Measurements from ENCODE around the gene DIAPH3.

Gene DIAPH3

DNA sequence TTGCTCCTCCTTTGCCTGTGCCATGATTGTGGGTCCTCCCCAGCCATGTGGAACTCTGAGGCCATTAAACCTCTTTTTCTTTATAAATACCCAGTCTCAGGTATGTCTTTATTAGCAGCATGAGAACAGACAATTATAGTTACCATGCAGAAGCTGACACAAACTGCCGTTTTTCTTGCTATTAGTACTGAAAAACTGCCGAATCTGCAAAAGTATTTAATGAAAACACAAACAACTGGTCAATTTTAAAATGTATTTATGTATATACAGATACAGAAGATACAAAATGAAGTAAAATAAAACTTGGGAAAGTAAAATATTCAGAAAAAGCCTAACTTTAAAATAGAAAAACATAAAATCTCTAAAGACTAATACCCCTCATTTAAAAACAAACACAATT lies 206.3 kb downstream of the DIAPH3 start:
- FAIRE-seq = no peak

DNA sequence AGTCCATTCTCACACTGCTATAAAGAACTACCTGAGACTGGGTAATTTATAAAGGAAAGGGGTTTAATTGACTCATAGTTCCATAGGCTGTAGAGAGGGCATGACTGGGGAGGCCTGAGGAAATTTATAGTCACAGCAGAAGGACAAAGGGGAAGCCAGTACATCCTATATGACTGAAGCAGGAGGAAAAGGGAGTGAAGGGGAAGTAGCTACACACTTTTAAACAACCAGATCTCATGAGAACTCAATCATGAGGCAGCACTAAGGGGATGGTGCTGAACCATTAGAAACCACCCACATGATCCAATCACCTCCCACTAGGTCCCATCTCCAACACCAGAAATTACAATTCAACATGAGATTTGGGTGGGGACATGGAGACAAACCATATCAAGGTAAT lies 209.1 kb downstream of the DIAPH3 start:
- no peak for FAIRE-seq

DNA sequence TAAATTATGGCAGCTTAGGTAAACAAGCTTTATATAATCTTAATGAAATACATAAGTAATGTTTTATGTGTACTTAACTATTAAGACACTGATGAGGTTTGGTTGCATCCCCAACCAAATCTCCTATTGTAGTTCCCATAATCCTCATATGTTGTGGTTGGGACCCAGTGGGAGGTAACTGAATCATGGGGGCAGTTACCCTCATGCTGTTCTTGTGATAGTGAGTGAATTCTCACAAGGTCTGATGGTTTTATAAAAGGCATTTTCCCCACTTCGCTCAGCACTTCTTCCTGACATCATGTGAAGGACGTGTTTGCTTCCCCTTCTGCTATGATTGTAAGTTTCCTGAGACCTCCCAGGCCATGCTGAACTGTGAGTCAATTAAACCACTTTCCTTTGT lies 212.7 kb downstream of the DIAPH3 start:
- no peak for FAIRE-seq

DNA sequence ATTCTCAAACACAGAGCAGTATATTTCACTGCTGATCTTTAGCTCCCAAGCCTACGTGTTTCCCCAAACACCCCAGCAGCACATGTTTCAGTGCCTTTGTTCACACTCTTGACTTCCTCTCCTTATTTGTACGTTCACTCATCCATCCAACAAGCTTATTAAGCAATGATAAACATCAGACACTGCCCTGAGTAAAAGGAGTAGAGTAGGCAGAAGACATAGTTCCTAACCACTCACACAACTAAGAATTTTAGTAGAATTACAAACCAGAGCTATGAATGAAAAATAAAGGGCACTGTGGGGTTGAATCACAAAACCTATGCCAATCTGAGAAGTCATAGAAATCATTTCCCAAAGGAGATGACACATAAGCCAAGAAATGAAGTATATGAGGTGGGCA lies 213.5 kb downstream of the DIAPH3 start:
- no peak for FAIRE-seq

DNA sequence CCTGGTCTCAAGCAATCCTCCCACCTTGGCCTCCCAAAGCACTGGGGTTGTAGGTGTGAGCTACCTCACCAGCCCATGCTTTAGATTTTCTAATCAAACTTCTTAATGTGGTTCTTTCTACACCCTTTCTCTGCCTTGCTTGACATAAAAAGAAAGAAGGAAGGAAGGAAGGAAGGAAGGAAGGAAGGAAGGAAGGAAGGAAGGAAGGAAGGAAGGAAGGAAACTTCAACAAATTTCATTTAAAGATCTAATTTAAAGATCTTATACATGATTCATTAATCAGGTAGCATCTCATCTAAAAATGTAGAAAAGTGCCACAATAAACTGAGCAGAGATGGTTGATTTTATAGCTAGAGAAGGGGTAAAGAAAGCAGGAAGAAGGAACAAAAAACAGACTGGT lies 215.0 kb downstream of the DIAPH3 start:
- FAIRE-seq = no peak

DNA sequence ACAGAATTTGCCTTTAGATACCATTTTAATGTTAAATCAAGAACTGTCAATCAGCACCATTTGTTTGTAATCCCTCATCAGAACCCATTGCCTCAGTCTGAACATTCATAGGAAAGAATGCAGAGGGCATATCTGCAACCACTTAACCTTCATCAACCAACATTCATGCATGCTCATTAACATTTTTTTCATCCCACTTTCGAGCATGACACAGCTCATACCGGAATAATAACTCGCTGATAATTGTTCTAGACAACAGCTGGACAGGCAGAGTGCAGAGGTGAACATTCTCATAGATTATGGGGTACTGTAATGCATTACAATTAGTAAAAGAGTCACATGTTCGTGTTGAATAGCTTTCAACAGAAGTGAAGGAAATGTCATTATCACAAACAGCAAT lies 216.8 kb downstream of the DIAPH3 start:
- no peak for FAIRE-seq

DNA sequence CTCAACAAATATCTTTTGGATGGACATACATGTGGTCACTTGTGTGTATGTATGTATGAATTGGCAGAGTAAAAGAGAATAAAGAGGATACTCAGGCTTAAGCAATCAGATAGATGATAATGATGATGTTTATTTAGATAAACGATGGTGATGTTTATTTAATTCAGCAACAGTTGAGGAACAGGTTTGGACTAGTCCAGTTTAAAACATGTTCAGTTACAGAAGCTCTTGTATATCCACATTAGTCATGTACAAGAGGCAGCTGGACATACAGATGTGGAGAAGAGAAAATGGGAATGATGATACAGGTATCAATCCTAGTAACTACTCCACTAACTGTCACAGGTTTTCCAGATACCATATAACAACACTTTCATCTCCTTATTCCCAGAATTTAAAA lies 232.1 kb downstream of the DIAPH3 start:
- no peak for FAIRE-seq

DNA sequence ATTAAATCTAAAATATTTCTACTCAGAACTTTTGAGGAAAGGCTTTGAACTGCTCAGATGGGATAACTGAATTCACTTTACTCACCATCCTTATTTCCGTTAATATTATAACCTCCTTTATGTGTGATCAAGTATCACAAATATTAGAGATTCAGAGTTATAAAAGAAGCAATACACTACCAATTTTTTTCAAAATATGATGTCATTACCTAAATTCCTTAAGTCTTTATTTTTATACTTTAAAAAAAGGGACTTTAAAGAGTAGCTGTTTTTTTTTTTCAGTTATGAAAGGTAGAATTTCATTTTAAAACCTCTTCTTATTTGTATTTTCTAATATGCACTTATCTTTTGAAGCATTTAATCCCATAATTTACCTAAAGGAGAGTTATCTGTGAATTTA lies 239.5 kb downstream of the DIAPH3 start:
- FAIRE-seq = no peak

DNA sequence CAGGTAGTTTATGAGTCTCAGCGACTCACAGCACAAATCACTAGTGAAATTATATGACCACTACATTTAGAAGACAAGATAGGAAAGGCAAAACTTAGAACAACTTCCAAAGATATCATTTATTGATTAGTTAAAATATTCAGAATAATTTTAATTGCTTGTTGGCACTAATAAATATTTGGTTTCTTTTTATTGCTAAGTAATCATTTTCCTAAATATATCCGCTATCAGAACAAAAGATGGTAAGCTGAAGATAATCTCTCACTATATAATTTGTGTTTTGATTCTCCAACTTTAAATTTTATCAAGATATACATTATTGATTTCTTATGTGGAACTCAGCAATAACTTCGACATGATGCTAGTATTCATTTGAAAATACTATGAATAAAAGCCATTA lies 248.5 kb downstream of the DIAPH3 start:
- no peak for FAIRE-seq

DNA sequence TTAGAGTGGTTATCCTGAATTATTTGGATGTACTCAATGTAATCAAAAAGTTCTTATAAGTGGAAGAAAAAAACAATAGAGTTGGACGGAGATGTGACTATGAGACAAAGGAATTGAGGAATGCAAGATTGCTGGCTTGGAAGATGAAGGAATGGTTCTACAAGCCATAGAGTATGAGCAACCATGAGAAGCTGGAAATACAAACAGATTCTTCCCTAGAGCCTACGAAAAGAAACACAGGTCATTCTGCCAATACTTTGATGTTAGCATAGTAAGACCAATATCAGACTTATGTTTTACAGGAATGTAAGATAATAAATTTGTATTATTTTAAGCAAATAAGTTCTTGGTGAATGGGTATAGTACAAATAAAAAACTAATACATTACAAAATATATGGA lies 249.2 kb downstream of the DIAPH3 start:
- no peak for FAIRE-seq

DNA sequence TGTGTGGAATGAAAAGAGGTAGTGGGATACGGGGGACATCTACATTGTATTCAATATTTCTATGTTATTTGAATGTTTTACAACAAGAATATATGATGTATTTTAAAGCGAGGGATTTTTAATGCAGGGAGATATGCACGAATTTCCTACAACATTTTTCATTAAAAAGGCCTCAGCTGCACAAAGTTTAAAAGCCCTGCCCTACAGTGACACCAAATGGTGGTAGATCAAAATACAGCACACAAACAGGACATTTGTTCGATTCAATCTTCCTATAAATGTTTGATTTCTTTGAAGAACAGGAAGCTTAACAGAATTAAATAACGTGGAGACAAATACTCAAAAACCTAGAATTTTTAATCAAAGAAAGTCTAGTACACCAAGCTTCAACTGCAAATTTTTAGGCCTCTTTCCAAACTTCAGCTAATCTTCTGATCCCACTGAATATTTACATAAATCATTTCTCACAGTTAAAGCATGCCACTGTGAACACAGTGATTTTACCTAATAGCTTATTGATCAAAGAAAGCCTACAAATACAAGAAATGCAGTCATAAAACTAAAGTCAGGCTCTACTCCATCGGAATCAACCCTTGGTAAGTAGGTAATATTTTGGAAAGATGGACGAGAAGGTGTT lies 257.2 kb downstream of the DIAPH3 start:
- FAIRE-seq = no peak

DNA sequence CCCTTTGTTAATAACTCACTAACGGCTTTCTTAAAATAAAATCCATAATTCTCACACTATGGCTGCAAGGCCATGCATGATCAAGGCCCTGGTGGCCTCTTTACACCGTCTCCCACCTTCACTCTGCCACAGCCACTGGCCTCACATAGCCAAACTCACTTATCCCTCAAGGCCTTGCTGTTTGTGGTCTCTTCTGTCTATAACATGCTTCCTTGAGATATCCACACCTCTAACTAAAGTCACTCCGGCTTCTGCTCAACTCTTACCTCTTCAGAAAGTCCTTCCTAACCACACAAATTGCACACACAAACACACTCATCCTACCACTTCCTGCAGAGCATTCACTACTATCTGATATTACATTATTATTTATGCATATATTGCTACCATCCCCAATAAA lies 262.5 kb downstream of the DIAPH3 start:
- no peak for FAIRE-seq

DNA sequence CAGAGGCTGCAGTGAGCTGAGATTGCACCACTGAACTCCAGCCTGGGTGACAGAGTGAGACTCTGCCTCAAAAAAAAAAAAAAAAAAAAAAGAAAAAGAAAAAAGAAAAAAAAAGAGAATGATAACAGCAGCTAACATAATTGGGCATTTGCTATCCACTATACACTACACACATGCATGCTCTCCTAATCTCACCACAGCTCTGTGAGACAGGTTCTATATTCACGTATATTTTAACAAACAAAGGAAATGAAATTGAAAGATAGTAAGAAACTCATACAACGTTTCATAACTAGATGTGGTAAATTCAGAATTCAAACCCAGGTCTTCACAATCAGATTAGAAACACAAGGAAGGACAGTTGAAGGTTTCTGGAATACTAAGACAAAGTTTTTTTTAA lies 265.7 kb downstream of the DIAPH3 start:
- no peak for FAIRE-seq

DNA sequence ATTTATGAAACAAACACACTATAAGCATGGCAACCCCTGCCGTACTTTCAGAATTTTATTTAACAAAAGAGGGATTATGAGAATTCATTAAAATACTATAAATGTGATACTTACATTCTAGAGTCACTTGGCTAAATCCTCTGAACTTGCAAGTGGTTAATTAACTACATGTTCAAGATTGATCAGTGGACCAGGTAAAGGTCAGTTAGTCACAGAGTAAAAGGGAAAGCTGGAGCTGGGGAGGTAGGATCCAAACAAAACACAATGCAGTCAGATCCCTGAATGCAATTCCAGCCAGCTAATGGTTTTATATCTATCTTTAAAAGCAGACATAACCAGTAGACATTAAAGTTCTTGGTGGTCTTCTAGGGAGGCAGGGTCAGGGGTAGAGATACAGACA lies 270.5 kb downstream of the DIAPH3 start:
- FAIRE-seq = no peak

DNA sequence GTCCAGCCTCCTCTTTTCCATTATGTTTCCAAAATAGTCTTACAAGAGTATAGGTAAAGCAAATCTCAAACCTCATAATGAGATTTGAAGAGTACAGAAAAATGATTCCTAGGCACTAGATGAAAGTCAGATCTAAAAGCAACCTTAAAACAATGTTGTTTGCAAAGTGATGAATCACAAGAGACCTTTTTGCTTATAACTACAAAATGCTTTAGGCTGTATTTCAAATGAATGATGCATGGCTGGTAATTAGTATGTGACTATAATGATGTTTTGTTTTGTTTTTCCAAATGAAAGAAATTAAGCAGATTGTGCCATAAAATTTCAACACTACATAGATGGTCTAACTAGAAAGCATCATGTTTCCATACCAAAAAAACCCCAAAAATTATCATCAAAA lies 272.7 kb downstream of the DIAPH3 start:
- FAIRE-seq = no peak

DNA sequence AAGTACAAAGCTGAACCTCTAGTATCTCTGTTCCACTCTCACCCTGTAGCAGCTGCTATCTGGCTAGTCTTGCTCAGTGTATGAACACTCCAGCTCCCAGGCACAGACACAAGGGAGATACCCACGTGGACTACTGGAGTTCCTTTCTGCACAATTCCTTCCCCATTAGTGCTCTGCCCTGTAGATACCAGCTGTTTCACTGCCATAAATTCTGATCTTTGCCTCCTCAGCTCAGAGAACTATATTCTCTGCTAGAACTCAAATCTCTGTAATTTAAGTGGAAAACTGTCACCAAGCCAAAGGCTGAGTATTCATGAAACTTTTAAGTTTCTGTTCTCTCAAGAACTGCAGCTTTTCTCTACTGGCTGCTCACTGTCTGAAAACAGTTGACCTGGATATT lies 273.7 kb downstream of the DIAPH3 start:
- no peak for FAIRE-seq

DNA sequence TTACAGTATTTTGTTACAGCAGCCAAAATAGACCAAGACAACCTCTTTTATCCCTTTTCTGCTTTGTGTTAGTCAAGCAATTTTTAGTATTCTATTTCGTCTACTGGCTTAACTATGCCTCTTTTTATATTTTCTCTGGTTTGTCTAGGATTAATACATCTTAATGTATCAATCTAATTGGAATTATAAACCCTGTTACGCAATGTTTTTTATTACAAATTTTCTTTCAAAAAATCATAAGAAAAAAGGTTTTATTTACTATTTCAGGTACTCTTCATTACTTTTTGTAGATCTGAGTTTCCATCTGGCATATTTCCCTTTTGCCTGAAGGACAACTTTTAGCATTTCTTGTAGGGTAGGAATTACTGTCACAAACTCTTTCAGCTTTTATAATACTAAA lies 275.3 kb downstream of the DIAPH3 start:
- no peak for FAIRE-seq

DNA sequence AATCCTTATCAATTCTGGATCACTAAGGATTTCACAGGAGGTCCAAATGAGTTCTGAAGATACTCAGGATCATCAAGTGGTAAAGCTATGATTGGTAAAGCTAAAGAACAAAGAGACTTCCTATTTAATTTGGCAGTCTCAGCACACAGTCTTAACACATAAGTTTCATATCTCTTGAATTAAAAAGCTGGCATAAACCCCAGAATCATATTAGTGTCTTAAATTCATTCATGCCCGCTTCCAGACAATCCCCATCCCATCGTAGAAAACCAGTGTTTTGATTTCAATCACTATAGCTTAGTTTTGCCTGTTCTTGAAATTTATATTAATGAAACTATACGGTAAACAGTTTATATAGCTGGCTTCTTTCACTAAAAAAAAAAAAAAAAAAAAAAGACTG lies 278.7 kb downstream of the DIAPH3 start:
- no peak for FAIRE-seq

DNA sequence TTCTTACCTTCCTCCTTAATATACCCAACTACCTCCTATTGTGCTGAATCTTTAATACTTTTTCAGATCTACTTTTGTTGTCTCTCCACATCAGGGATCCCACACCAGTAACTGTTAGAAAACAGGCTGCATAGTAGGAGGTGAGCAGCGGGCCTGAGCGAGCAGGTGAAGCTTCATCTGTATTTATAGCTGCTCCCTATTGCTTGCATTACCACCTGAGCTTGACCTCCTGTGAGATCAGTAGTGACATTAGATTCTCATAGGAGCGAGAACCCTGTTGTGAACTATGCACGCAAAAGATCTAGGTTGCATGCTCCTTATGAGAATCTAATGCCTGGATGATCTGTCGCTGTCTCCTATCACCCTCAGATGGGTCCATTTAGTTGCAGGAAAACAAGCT lies 279.8 kb downstream of the DIAPH3 start:
- no peak for FAIRE-seq

DNA sequence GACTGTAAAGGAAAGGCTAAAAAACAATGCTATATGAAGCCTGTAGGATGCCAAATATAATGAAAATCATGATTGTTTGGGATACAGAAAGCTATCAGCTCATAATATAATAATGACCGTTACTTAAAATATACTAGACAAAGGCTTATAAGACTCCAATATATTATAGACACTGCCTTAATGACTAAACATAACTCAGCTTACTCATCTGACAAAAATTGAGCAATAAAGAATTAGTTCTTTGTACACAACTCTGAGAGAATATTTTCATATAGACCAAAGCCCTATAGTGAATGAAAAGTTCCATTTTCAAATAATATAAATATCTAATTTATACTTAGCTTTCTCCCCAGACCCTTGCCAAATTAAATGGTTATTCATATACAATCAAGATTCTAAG lies 283.3 kb downstream of the DIAPH3 start:
- FAIRE-seq = peak; percentile 33

DNA sequence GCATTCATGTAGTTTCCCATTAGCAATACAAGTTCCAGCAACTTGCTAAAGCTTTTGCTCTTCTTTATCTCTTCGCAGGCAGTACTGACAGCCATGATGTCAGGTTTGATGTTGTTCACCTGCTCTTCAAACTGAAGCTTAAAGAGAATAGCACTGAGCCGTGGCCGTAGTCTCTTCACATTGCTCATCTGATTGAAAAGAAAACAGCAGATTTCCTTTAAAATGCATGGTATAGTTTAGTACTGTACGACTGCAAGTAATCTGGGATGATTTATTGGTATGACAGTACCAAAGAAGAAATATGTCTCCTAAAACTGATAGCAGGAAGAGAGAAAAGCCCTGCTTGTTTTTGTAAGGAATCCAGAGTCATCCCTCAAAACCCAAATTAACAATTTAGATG lies 284.4 kb downstream of the DIAPH3 start:
- FAIRE-seq = no peak

DNA sequence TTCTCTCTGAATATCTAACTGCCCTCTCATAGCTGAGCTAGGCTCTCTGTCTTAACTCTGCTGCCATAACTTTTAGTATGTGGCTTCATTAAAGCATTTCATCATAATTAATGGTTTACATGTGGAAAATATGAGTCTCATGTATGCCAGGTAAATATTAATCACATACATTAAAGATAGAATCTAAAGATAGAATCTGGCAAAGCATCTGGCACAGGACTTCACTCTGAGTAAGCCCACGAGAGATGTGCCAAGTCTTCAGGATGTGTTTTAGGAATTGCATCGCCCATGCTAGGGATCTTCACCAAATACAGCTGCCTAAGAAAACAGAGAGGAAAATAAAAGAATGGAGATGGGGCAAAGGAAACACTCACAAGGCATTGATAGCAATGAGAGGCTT lies 285.8 kb downstream of the DIAPH3 start:
- no peak for FAIRE-seq

DNA sequence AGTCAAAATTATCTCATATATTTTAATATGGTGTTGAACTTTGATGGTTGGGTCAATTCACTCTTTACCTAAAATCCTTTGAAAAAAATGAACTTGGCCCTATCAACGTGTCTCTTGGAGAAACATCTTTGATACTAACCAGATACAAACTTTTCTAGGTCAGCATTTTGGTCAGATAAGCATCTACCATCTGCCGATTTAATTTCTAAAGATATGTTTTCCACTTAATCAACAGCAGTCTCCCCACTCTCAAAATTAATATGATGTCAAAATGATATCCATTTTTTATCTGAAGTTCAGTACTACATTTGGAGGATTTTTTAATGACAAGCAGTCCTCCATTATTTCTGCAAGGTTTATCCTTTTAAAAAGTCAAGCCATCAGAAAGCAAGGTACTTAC lies 288.8 kb downstream of the DIAPH3 start:
- no peak for FAIRE-seq

DNA sequence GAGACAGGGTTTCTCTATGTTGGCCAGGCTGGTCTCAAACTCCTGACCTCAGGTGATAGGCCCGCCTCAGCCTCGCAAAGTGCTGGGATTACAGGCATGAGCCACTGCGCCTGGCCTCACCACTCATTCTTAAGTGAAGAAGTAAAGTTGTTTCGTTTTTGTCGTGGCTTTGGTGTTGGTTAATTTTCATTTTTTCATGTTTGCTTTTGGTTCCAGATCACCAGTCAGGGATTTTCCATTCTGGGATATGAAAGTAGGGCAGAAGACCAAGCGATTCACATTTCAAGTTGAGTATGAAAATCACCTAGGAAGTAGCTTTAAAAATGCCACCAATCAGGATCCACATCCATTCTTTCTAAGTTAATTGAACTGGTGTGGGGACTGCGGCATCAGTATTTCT lies 289.9 kb downstream of the DIAPH3 start:
- no peak for FAIRE-seq

DNA sequence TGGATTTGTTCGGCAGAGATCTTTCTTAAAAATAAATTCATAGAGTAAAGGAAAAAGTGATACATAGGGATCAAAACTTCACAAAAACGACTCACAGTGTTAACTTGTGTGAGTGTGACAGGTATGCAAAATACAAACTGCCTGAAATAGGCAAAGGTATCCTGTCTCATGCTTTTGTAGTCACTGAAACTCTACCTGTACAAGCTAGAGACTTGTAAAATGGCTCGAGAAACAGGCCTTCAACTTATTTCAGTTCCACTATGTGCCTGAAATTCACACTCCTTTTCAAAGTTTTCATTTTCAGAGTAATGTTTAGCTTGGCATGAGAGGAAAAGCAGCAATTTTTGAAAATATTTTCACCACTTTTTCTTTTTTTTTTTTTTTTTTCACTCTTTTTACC lies 290.4 kb downstream of the DIAPH3 start:
- FAIRE-seq = no peak

DNA sequence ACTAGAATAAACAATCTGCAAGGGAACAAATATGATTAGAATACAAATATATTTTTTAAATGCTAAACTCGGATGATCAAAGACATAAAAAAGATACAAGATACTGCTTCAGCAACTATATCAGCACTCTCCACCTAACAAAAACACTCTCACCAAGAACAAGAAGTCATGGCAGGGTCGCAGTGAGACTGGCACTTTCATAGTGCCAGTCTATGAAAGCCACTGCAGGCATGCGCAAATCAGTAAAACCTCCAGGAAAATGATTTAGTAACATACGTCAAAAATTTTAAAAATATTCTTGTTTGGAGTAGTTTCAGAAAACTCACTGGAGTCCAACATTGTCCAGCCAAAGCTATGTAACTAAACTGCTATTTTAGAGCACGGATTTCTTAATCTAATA lies 295.9 kb downstream of the DIAPH3 start:
- no peak for FAIRE-seq
